HG03280 (cell line): Measurements from ENCODE around the gene BMP7.

Experiments used
- ATAC-seq: cut with Tn5 transposase; IDR thresholded peaks from one replicate; pipeline ENCODE4 v1.9.1; 2021; ENCODE audit warnings: mild to moderate bottlenecking, moderate library complexity; ENCODE audit not compliant: unreplicated experiment

The BMP7 gene

DNA sequence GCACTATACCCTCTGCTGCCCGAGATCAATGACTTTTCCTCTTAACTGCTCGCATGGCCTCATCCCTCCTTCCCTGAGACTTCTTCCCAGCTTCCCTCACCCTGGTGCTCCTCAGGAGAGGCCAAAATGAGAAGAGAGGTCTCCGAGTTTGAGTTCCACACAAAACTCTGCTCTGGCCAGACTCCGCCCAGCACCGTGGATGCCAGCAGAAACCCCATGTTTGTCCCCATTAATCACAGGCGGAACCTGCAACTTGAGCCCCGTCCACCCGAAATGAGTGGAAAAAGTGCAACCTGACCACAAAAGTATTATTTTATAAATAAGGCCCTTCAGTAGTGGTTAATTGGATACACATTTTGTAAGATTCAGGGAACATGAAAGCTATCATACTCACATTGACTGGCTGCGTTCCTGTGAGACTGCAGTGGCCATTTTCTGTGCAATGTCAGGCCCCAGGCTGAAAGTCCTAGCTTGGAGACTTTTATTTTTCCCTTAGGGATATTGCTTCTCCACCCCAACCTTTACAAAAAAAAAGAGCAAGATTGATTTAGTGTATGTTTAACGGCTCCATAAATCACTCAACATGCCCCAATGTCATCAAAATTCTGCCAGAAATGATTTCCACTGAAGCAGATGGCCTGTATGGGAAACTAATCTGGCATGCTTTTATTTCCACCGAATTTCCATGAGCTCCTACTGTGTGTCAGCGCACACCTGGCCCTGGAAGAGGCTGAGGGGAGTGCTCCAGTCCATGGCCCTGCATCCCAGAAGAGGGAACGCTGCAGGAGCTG, 134.6 kb downstream of the BMP7 start:
- ATAC-seq: no peak

DNA sequence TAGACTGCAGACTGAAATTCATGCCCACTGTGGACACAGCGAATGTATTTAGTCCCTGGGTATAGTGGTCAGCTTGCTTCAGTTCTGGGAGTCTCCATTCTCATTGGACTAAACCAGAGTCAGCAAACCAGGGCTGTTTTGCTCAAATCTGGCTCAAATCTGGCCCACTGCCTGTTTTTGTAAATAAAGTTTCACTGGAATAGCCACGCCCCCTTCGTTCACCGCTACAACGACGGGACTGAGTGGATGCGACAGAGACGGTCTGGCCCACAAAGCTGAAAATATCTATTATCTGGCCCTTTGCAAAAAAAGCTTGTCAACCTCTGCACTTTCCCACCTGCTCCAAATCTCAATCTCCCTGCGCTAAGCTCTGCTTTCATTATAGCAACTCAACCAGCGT, 135.4 kb downstream of the BMP7 start:
- no peak for ATAC-seq

DNA sequence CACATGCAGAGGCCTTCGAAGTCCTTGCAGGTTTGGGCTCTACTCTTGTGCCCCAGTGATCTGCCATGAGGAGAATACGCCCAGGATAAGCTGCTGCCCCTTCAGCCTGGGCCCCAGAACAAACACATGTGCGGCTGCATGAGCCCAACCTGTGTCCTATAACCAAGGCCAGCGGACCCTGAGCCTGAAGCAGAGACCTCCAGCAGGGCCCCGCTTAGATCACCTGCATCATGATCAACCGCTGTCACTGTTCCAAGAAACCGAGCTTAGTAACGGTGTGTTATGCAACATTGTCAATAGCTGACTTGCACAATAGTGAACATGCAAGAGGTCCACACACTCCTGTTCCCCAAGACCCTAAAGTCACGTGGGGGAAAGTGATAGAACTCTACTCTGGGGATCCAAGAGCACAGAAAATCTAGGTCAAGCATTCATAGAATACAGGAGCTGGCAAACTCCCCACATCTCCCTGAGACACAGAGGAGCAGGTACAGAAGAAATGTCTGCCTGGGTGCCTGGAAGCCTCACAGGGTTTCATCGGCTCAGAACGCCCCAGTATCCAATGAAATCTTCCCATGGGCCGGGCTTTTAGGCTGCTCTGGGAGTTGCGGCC, 136.2 kb downstream of the BMP7 start:
- no peak for ATAC-seq

DNA sequence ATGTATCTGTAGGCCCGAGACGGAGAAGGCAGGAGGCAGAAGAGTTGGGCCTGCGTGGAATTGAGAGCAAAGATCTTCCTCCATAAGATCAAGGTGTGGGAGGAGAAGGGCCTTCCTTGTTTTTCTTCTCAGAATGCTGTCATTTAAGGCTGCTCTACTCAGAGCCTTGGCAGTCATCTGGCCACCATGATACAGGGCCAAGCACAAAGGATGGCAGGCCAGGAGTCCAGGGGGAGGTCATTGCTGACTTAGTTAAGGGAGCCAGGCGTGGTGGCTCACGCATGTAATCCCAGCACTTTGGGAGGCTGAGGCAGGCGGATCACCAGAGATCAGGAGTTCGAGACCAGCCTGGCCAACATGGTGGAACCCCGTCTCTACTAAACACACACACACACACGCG, 137.1 kb downstream of the BMP7 start:
- ATAC-seq: no peak

DNA sequence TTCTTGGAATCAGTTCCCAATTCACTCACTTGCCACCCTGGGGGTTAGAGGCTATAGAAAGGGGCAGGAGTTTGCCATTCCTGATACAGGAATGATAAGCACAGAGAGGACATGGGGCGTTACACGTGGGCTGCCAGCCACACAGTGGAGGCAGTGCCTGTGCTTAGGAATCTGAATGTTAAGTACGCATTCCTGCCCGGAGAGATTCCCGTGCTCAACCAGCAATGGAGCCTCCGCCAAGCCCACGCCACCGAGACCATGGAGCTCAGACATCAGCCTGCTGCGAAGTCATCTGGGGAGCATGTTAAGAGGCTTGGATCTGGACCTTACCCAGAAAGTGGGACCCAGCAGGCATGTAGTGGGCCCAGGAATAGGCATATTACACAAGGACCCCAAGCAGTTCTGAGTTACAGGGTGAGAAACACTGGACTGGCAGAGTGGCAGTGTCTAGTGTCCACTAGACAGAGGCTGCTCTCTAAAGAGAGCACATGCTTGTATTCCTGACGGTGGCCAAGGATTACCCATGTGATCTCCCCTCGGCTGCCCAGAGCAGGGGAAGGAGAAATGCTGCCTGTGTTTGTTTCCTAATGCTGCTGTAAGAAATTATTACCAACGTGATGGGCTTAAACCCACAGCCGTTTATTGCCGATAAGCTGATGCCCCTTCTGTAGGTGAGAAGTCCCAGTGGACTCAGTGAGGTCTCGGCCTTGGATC, 138.2 kb downstream of the BMP7 start:
- no peak for ATAC-seq

DNA sequence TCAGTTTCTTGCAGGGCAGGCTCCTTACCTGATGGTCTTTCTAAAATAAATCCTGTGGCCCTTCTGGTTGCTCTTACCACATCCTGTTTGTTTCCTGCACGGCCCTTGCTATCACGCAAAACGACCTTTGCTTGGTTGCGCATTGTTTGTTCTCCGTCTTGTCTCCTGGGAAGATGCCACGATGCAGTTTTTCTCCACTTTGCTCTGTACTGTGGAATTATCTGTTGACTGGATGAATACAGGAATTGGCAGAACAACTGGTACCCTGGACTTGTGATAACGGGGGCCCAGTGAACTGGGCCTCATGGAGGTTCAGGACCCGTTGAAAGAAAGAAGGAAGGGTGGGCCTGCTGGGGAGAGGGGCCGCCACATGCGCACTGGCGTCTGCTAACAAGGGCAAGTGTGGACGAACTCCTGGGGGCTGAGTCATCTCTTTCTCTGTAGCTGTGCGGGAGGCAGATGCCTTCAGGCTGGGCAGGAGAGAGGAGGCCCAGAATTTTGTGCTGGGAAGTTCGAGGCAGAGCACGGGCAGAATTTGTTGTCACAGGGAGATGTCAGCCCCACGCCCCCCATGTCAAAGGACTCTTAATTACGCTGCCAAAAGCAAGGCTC, 139.9 kb downstream of the BMP7 start:
- ATAC-seq: no peak

DNA sequence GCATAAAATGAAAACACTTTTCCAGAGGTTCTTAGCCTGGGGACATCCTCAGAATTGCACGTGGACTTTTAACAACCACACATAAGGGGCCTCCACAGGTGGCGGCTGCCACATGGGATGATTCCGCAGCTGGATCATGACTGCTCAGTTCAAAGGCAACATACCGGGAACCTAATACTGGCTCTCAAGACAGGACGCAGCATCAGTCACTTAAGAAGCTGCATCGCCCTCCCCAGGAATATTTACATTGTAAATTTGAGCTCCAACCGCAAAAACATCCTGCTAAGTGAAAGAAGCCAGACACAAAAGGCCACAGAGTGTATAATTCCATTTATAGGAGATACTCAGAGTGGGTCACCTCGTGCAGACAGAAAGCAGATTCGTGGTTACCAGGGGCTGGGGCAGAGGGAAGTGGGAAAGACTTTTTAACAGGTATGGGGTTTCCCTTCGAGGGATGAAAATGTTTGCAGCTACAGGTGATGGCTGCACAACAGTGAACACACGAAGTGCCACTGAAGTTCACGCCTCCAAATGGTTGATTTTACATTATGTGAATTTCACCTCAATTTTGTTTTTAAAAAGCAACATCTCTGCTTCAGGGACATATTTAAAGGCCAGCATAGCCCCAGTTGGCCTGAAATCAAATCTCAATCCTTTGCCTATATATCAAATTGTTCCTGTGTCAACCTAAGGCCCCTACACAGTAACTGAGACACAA, 141.5 kb downstream of the BMP7 start:
- ATAC-seq: no peak

DNA sequence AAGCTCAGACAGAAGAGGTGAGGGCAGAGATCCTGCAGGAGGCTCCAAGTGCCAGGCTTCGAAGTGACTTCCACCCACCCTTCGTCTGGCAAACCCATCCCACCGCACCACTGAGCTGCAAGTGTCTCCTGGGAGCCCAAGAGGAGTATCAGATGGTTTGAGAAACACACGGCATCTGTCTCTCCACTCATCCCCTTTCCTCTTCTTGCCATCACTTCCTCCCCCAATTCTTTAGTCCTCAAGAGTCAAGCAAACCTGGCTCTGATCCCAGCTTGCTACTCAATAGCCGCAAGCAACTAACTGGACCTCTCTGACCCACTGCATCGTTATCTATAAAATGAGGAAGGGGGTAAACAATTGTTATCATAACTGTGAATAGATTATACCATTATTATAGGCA, 142.1 kb downstream of the BMP7 start:
- no peak for ATAC-seq

DNA sequence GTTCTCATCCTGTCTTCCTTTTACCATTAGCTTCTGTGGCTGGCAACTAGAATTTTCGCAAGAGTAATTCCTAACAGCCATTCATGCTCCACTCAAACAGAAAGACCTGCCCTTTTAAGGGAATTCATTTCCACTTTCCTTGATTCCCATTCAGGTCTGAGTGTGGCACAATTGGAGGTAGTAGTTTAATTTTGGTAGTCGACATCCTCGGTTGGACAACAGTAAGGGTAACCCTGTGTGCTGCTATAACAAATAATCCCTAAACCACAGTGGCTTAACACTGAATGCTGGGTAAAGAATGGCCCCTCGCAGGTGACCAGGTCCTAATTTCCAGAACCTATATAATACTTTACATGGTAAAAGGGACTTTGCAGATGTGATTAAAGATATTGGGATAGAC, 142.9 kb downstream of the BMP7 start:
- no peak for ATAC-seq

DNA sequence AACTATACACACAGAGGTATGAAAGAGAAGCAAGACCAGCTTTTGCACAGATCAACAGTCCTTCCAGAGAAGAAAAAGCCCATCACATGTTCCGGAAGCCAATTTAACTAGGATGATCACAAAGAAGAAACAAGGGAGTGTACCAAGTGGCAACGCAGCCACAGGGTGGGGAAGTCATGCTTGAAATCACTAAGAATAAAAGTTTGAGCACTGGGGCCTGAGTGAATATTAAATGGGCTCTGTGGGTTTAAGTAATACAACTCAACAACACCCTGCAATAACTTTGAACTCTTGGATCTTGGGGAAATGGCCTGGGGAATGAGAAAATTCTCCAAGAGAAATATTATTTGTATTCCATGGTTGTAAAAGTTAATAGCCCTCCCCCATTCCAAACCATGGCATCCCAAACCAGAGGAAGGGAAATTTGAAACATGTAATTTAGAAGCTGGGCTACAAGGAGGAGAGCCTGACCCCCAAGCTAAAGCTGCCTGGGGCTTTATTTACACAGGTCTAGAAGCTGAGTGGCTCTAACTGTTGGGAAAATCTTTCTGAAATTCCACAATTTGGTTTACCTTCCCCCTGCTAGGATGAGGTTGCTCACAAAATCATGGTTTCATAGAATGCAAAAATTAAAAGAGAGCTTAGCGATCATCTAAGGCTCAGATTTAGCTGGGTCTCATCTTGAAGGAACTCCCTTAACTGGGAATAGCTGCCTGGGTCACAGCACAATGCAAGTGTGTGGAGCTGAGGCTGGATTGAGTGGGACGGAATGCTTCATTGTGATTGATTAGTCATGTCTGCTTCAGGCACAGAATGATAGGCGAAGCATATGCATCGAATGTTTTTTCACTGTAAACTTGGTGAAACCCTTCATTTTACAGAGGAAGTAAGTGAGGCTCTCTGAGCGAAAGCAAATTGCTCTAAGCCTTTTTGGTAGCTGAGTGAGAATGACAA, 143.6 kb downstream of the BMP7 start:
- ATAC-seq: no peak

DNA sequence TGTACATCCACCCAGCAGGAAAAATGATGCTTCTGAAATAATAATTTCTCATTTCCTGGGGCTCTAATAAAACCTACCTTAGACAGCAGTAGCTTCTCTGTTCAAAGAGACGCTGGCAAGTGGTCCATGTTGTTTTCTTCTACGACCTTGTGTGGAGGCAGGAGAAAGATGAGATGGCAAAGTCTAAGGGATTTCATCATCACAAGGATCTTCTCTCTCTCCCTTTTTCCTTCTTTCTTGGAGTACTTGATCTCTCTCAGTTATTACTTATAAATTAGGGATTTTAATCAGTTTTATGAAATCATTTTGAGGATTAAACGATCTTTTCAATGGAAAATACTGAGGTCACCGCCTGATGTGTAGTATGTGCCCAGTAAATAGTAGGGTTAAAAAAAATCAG, 147.5 kb downstream of the BMP7 start:
- ATAC-seq: no peak
